Panc1 (cell line): ENCODE results near the gene REG3A. TPM values are rescaled to one million over a fixed set of nuclear protein-coding genes. Genes with fewer than 3 reads are reported as not detected.

ENCODE experiments used
- ATAC-seq: fragments of 200-7000 bp; cut with Tn5 transposase; 2 replicates; pipeline ENCODE4 v1.9.1; 2020; ENCODE audit warnings: mild to moderate bottlenecking, moderate library complexity
- BruUV-seq: library from RNA; stranded (reverse); fragments of 400-500 nt; replicated peaks from 2 replicates; lab custom pipeline; 2021; lab: Mats Ljungman, UMichigan
- CTCF ChIA-PET: fragments of 300-600 bp; sonication (Branson Sonifier 250); formaldehyde crosslinking; loops from one replicate; lab custom pipeline; 2022; ENCODE audit warnings: antibody characterized with exemption; lab: Charles Lee
- POLR2A ChIA-PET: fragments of 300-600 bp; sonication (Branson Sonifier 250); formaldehyde crosslinking; loops from one replicate; lab custom pipeline; 2022; ENCODE audit warnings: antibody characterized with exemption; lab: Charles Lee
- DNase-seq: peaks from one replicate; pipeline ENCODE4 v3.0.0-alpha.2; 2010; ENCODE audit warnings: low read depth, low spot score
- H3K27ac ChIP-seq: 2 replicates; pipeline ENCODE4 v1.5.1; 2011; ENCODE audit warnings: mild to moderate bottlenecking, low read length, inconsistent platforms
- H3K27me3 ChIP-seq: fragments of 200-500 bp; sonication (Bioruptor generic); 2 replicates; pipeline ENCODE4 v1.6.0; 2014; ENCODE audit warnings: low read length, inconsistent platforms; ENCODE audit not compliant: control insufficient read depth, insufficient read depth
- H3K36me3 ChIP-seq: fragments of 200-500 bp; sonication (Bioruptor generic); 2 replicates; pipeline ENCODE4 v1.5.1; 2014; ENCODE audit warnings: inconsistent platforms, mild to moderate bottlenecking, low read length, moderate library complexity; ENCODE audit not compliant: control insufficient read depth, insufficient read depth
- H3K4me1 ChIP-seq: 2 replicates; pipeline ENCODE4 v1.5.1; 2011; ENCODE audit warnings: inconsistent platforms, mild to moderate bottlenecking, low read length, moderate library complexity; ENCODE audit not compliant: control insufficient read depth, insufficient read depth
- H3K4me3 ChIP-seq, 2 experiments: 2 replicates each; pipeline ENCODE4 v1.5.1; 2011 to 2012; ENCODE audit warnings: low read depth in 2 of 2, low read length in 2 of 2, mild to moderate bottlenecking in 2 of 2, inconsistent platforms in 1 of 2, moderate library complexity in 1 of 2
- H3K9me3 ChIP-seq: fragments of 200-500 bp; sonication (Bioruptor generic); 2 replicates; pipeline ENCODE4 v1.5.1; 2014; ENCODE audit warnings: low read depth, mild to moderate bottlenecking, inconsistent platforms, low read length, moderate library complexity; ENCODE audit not compliant: control insufficient read depth, insufficient read depth
- POLR2AphosphoS5 ChIP-seq: IDR thresholded peaks from 2 replicates; pipeline ENCODE4 v1.6.1; 2012; ENCODE audit warnings: mild to moderate bottlenecking, low read depth, low read length, moderate library complexity
- SIN3A ChIP-seq: IDR thresholded peaks from 2 replicates; pipeline ENCODE4 v1.6.1; 2012; ENCODE audit warnings: low read depth, mild to moderate bottlenecking, low read length, moderate library complexity, borderline replicate concordance; ENCODE audit not compliant: insufficient read depth
- TCF7L2 ChIP-seq: IDR thresholded peaks from 2 replicates; pipeline ENCODE4 v1.6.1; 2011; ENCODE audit warnings: mild to moderate bottlenecking, low read depth, low read length, inconsistent platforms
- in situ Hi-C: cut with HindIII; loops from 2 replicates; pipeline ENCODE4 v1.10.0; 2016; ENCODE audit warnings: low sequenced_read_pairs, low pct_unique_long_range_greater_than_20kb
- intact Hi-C: fragments of 100-400 bp; cut with micrococcal nuclease; formaldehyde crosslinking; loops from one replicate; pipeline ENCODE4 v1.10.0; 2022; ENCODE audit not compliant: unreplicated experiment
- total RNA-seq: library from RNA; stranded (reverse); gene quantifications from one replicate; pipeline ENCODE4 v1.2.1, GENCODE V29; 2021; ENCODE audit not compliant: unreplicated experiment
- TF ChIP-seq, protein P1 (sequence below), 2 experiments: IDR thresholded peaks; 2 replicates each; pipeline ENCODE4 v1.6.1; 2011 to 2012; ENCODE audit warnings: low read depth in 2 of 2, control low read depth in 1 of 2, low read length in 1 of 2, mild to moderate bottlenecking in 1 of 2, moderate library complexity in 1 of 2; ENCODE audit not compliant: insufficient read depth in 1 of 2
- TF ChIP-seq, protein P2 (sequence below): fragments of 450-650 bp; IDR thresholded peaks from 2 replicates; pipeline ENCODE4 v1.5.1; 2017; ENCODE audit warnings: mild to moderate bottlenecking

REG3A gene
- total RNA-seq, 1 experiment from 2014 or later: not detected

GRCh38 chr2:79124907-79125720 is 34.4 kb downstream of the REG3A start:
- in situ Hi-C loops (no loop called here), intact Hi-C loops (no loop called here)
- Histone ChIP-seq H3K27ac (no peak overlapping the region), H3K4me3 (no peak overlapping the region), H3K36me3 (no peaks in the 10 kb centered on the region), H3K4me1 (no peaks in the 10 kb centered on the region), H3K27me3 (no peaks in the 10 kb centered on the region), H3K9me3 (no peaks in the 10 kb centered on the region)
- BruUV-seq: no TSS peak
- no peak for TF ChIP-seq SIN3A
- no peak for TF ChIP-seq TCF7L2
- TF ChIP-seq POLR2AphosphoS5: no peak
- TF ChIP-seq, protein P1, sequence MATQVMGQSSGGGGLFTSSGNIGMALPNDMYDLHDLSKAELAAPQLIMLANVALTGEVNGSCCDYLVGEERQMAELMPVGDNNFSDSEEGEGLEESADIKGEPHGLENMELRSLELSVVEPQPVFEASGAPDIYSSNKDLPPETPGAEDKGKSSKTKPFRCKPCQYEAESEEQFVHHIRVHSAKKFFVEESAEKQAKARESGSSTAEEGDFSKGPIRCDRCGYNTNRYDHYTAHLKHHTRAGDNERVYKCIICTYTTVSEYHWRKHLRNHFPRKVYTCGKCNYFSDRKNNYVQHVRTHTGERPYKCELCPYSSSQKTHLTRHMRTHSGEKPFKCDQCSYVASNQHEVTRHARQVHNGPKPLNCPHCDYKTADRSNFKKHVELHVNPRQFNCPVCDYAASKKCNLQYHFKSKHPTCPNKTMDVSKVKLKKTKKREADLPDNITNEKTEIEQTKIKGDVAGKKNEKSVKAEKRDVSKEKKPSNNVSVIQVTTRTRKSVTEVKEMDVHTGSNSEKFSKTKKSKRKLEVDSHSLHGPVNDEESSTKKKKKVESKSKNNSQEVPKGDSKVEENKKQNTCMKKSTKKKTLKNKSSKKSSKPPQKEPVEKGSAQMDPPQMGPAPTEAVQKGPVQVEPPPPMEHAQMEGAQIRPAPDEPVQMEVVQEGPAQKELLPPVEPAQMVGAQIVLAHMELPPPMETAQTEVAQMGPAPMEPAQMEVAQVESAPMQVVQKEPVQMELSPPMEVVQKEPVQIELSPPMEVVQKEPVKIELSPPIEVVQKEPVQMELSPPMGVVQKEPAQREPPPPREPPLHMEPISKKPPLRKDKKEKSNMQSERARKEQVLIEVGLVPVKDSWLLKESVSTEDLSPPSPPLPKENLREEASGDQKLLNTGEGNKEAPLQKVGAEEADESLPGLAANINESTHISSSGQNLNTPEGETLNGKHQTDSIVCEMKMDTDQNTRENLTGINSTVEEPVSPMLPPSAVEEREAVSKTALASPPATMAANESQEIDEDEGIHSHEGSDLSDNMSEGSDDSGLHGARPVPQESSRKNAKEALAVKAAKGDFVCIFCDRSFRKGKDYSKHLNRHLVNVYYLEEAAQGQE (IDR thresholded peaks at IDR 0.05; ENCODE audit: insufficient read depth in 1 of 2, low read depth in 2 of 2, low read length in 1 of 2): no peak
- TF ChIP-seq, protein P2, sequence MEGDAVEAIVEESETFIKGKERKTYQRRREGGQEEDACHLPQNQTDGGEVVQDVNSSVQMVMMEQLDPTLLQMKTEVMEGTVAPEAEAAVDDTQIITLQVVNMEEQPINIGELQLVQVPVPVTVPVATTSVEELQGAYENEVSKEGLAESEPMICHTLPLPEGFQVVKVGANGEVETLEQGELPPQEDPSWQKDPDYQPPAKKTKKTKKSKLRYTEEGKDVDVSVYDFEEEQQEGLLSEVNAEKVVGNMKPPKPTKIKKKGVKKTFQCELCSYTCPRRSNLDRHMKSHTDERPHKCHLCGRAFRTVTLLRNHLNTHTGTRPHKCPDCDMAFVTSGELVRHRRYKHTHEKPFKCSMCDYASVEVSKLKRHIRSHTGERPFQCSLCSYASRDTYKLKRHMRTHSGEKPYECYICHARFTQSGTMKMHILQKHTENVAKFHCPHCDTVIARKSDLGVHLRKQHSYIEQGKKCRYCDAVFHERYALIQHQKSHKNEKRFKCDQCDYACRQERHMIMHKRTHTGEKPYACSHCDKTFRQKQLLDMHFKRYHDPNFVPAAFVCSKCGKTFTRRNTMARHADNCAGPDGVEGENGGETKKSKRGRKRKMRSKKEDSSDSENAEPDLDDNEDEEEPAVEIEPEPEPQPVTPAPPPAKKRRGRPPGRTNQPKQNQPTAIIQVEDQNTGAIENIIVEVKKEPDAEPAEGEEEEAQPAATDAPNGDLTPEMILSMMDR: no peak
- DNase-seq: no peak
- CTCF ChIA-PET: no interaction called here
- no peak for ATAC-seq
- POLR2A ChIA-PET: no interaction called here

DNA sequence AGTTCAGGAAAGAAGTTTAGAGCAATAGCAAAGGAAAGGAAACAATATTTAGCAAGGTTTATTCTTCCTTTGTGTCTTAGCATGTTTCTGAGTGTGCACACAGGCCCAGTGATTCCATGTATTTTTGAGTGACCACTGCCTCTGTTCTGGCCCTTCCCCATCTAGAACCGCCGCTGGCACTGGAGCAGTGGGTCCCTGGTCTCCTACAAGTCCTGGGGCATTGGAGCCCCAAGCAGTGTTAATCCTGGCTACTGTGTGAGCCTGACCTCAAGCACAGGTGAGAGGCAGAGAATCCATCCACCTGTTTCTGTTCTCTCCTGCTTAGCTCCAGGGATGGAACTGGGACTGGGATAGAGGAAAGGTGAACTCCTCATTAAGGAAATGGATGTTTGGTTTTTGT is 36.9 kb downstream of the REG3A start:
- H3K27me3 ChIP-seq: no peaks in the 10 kb centered on the region
- no peak overlapping the region for H3K4me3 ChIP-seq
- no peaks in the 10 kb centered on the region for H3K36me3 ChIP-seq
- in situ Hi-C loops (no loop called here), intact Hi-C loops (no loop called here)
- ATAC-seq: no peak
- ChIA-PET CTCF (no interaction called here), POLR2A (no interaction called here)
- H3K9me3 ChIP-seq: no peaks in the 10 kb centered on the region
- H3K4me1 ChIP-seq: no peaks in the 10 kb centered on the region
- TF ChIP-seq TCF7L2 (no peak), POLR2AphosphoS5 (no peak), SIN3A (no peak)
- TF ChIP-seq, protein P1 (IDR thresholded peaks at IDR 0.05; ENCODE audit: insufficient read depth in 1 of 2, low read depth in 2 of 2, low read length in 1 of 2): no peak
- TF ChIP-seq, protein P2: no peak
- no peak for DNase-seq
- no peak overlapping the region for H3K27ac ChIP-seq
- no TSS peak for BruUV-seq
